ENCODE data around the gene OGFOD3. TPM values are rescaled to one million over a fixed set of nuclear protein-coding genes. Genes with fewer than 3 reads are reported as not detected.

OGFOD3 gene
- total RNA-seq, 2 donors from 2014 or later = 26.4 to 32.4 TPM

- Histone ChIP-seq H3K27ac (no peak overlapping the region), H3K9me3 (no peaks in the 10 kb centered on the region), H3K4me1 (peaks cover 0 to 32% of the 10 kb centered on the region in 2 donors), H3K36me3 (no peaks in the 10 kb centered on the region), H3K4me3 (no peak overlapping the region), H3K27me3 (no peaks in the 10 kb centered on the region)
- DNase-seq (ENCODE audit: low spot score) = no peak
- no peak for TF ChIP-seq CTCF (IDR thresholded peaks at IDR 0.05)
Measured at GRCh38 chr17:82386255-82386831, 32.0 kb downstream of the OGFOD3 start.

GRCh38 chr17:82385559-82386254 lies 32.7 kb downstream of the OGFOD3 start:
- H3K36me3 ChIP-seq = no peaks in the 10 kb centered on the region
- H3K4me3 ChIP-seq = no peak overlapping the region
- peak overlapping the region in 1 of 2 donors; percentile 64 for H3K27ac ChIP-seq
- TF ChIP-seq CTCF (IDR thresholded peaks at IDR 0.05) = no peak
- no peaks in the 10 kb centered on the region for H3K9me3 ChIP-seq
- peaks cover 0 to 32% of the 10 kb centered on the region in 2 donors for H3K4me1 ChIP-seq
- H3K27me3 ChIP-seq = no peaks in the 10 kb centered on the region
- DNase-seq (ENCODE audit: low spot score) = no peak

GRCh38 chr17:82384730-82385481 lies 33.5 kb downstream of the OGFOD3 start:
- no peak for TF ChIP-seq CTCF (IDR thresholded peaks at IDR 0.05)
- H3K4me1 ChIP-seq = peaks cover 0 to 32% of the 10 kb centered on the region in 2 donors

GRCh38 chr17:82384051-82384729 lies 34.2 kb downstream of the OGFOD3 start:
- no peak for DNase-seq (ENCODE audit: low spot score)

More at GRCh38 chr17:82384730-82385481, 33.5 kb downstream of the OGFOD3 start:
- no peak for DNase-seq (ENCODE audit: low spot score)
- H3K36me3 ChIP-seq = no peaks in the 10 kb centered on the region
- no peaks in the 10 kb centered on the region for H3K27me3 ChIP-seq
- H3K27ac ChIP-seq = peak overlapping the region in 1 of 2 donors; percentile 64
- no peaks in the 10 kb centered on the region for H3K9me3 ChIP-seq
- no peak overlapping the region for H3K4me3 ChIP-seq

More at GRCh38 chr17:82384051-82384729, 34.2 kb downstream of the OGFOD3 start:
- Histone ChIP-seq H3K27me3 (no peaks in the 10 kb centered on the region), H3K36me3 (no peaks in the 10 kb centered on the region), H3K27ac (peak overlapping the region in 1 of 2 donors; percentile 64), H3K9me3 (no peaks in the 10 kb centered on the region), H3K4me3 (no peak overlapping the region), H3K4me1 (peaks cover 0 to 36% of the 10 kb centered on the region in 2 donors)
- TF ChIP-seq CTCF (IDR thresholded peaks at IDR 0.05) = no peak
